B cell (primary cell): Measurements from ENCODE around the gene UBE2M. TPM values are rescaled to one million over a fixed set of nuclear protein-coding genes. Genes with fewer than 3 reads are reported as not detected.

Experiments used
- ATAC-seq: fragments of 200-7000 bp; cut with Tn5 transposase; one replicate; pipeline ENCODE4 v1.10.0; 2021; ENCODE audit warnings: low read depth, mild to moderate bottlenecking, moderate number of reproducible peaks, moderate library complexity
- CTCF ChIA-PET: fragments of 350-600 bp; sonication (Branson Sonifier 250); formaldehyde crosslinking; loops from one replicate; lab custom pipeline; 2021; ENCODE audit warnings: antibody characterized with exemption, inconsistent platforms; lab: Charles Lee
- POLR2A ChIA-PET: fragments of 350-600 bp; sonication (Branson Sonifier 250); formaldehyde crosslinking; loops from one replicate; lab custom pipeline; 2021; ENCODE audit warnings: antibody characterized with exemption; lab: Charles Lee
- DNase-seq: peaks from one replicate; pipeline ENCODE4 v3.0.0; 2013
- H2AFZ ChIP-seq: 2 replicates; pipeline ENCODE4 v1.6.1; 2012; ENCODE audit warnings: mild to moderate bottlenecking, low read depth, low read length; ENCODE audit not compliant: insufficient read depth, poor library complexity, severe bottlenecking
- H3K27ac ChIP-seq, 2 donors: 1 replicate in 1 of 2; 2 replicates in 1 of 2; pipeline ENCODE4 v1.5.1; 2012 to 2013; ENCODE audit warnings: low read length in 2 of 2, mild to moderate bottlenecking in 2 of 2, moderate library complexity in 1 of 2
- H3K27me3 ChIP-seq, 4 experiments: fragments of 200-600 bp in 1 of 4; sonication (generic) in 1 of 4; replicated peaks in 1 of 4; 1 replicate in 2 of 4; 2 replicates in 2 of 4; pipeline versions ENCODE4 v1.6.1 to v1.7.0; 2013 to 2016; ENCODE audit warnings: low read length in 3 of 4, mild to moderate bottlenecking in 2 of 4, mixed read lengths in 1 of 4, moderate library complexity in 1 of 4; ENCODE audit not compliant: insufficient read depth in 4 of 4, control insufficient read depth in 3 of 4; ENCODE audit errors: control extremely low read depth in 1 of 4
- H3K36me3 ChIP-seq, 2 experiments: replicated peaks in 1 of 2; 1 replicate in 1 of 2; 2 replicates in 1 of 2; pipeline versions ENCODE4 v1.6.1 to v1.7.1; 2013; ENCODE audit warnings: low read length in 1 of 2; ENCODE audit not compliant: insufficient read depth in 2 of 2, control insufficient read depth in 1 of 2; ENCODE audit errors: control extremely low read depth in 1 of 2, extremely low read depth in 1 of 2
- H3K4me1 ChIP-seq, 2 donors: fragments of 200-600 bp in 1 of 2; sonication (generic) in 1 of 2; 1 replicate in 1 of 2; 2 replicates in 1 of 2; pipeline versions ENCODE4 v1.5.1 to v1.6.1; 2013 to 2017; ENCODE audit warnings: low read length in 2 of 2; ENCODE audit not compliant: control insufficient read depth in 2 of 2, insufficient read depth in 2 of 2
- H3K4me2 ChIP-seq: replicated peaks from 2 replicates; pipeline ENCODE3; 2012; ENCODE audit warnings: mild to moderate bottlenecking, low read depth, low read length; ENCODE audit not compliant: poor library complexity, severe bottlenecking
- H3K4me3 ChIP-seq, 5 experiments: fragments of 200-600 bp in 1 of 5; sonication (generic) in 1 of 5; 1 replicate in 3 of 5; 2 replicates in 2 of 5; pipeline versions ENCODE4 v1.5.1 to v1.7.0; 2011 to 2016; ENCODE audit warnings: low read length in 4 of 5, mild to moderate bottlenecking in 4 of 5, low read depth in 2 of 5, control low read depth in 1 of 5, moderate library complexity in 1 of 5; ENCODE audit not compliant: insufficient read depth in 1 of 5; ENCODE audit errors: control extremely low read depth in 1 of 5, extremely low read depth in 1 of 5
- H3K79me2 ChIP-seq: fragments of 200-600 bp; sonication (generic); one replicate; pipeline ENCODE4 v1.6.0; 2016; ENCODE audit warnings: low read length; ENCODE audit not compliant: control insufficient read depth, insufficient read depth
- H3K9ac ChIP-seq: fragments of 200-600 bp; sonication (generic); 2 replicates; pipeline ENCODE4 v1.6.1; 2017; ENCODE audit warnings: mild to moderate bottlenecking, low read length, moderate library complexity
- H3K9me3 ChIP-seq, 3 donors: one replicate each; pipeline versions ENCODE4 v1.6.1 to v1.7.1; 2013; ENCODE audit warnings: low read length in 2 of 3; ENCODE audit not compliant: control insufficient read depth in 2 of 3, insufficient read depth in 1 of 3; ENCODE audit errors: control extremely low read depth in 1 of 3
- H4K20me1 ChIP-seq: 2 replicates; pipeline ENCODE4 v1.6.0; 2012; ENCODE audit warnings: mild to moderate bottlenecking, low read length; ENCODE audit not compliant: insufficient read depth, control insufficient read depth, poor library complexity, severe bottlenecking
- H3K27ac Mint-ChIP-seq: one replicate; pipeline ENCODE4 v1.8.0; 2021; ENCODE audit warnings: mixed read lengths
- H3K27me3 Mint-ChIP-seq: one replicate; pipeline ENCODE4 v1.8.0; 2021; ENCODE audit warnings: mixed read lengths
- H3K4me1 Mint-ChIP-seq: one replicate; pipeline ENCODE4 v1.8.0; 2021; ENCODE audit warnings: mixed read lengths
- H3K4me3 Mint-ChIP-seq: one replicate; pipeline ENCODE4 v1.8.0; 2021; ENCODE audit warnings: mixed read lengths
- H3K9me3 Mint-ChIP-seq: one replicate; pipeline ENCODE4 v1.8.0; 2022; ENCODE audit warnings: mixed read lengths; ENCODE audit not compliant: insufficient read depth
- CTCF ChIP-seq: fragments of 200-600 bp; IDR thresholded peaks from one replicate; pipeline ENCODE4 v1.8.0; 2022; ENCODE audit warnings: antibody characterized with exemption, mild to moderate bottlenecking
- EZH2 ChIP-seq: IDR thresholded peaks from 2 replicates; pipeline ENCODE4 v1.6.1; 2012; ENCODE audit warnings: borderline replicate concordance, low read depth, mild to moderate bottlenecking, moderate library complexity, low read length; ENCODE audit not compliant: insufficient read depth, poor library complexity, severe bottlenecking
- WGBS: methylation state at CpG from one replicate; pipeline ENCODE4 v1.1.5; 2013; ENCODE audit warnings: missing lambda C conversion rate; ENCODE audit not compliant: insufficient coverage; 5-methylcytosine and 5-hydroxymethylcytosine counted together
- intact Hi-C: fragments of 100-400 bp; cut with micrococcal nuclease; formaldehyde crosslinking; loops from one replicate; pipeline ENCODE4 v1.10.0; 2022
- polyA plus RNA-seq: library from polyadenylated mRNA; depleted of rRNA; stranded (reverse); fragments of >200 nt; gene quantifications from 2 replicates; pipeline ENCODE4 v1.2.3, GENCODE V29; 2012
- total RNA-seq, 2 donors: library from RNA; stranded (reverse); fragments of 120-200 nt in 1 of 2; gene quantifications; 1 replicate in 1 of 2; 2 replicates in 1 of 2; pipeline versions ENCODE4 v1.2.3 to v1.2.4, GENCODE V29; 2013 to 2022

The UBE2M gene
- total and polyA plus RNA-seq, 2 donors (not counting 1 experiment from before 2014, with no cell fraction given) = 62.5 to 66.1 TPM

DNA sequence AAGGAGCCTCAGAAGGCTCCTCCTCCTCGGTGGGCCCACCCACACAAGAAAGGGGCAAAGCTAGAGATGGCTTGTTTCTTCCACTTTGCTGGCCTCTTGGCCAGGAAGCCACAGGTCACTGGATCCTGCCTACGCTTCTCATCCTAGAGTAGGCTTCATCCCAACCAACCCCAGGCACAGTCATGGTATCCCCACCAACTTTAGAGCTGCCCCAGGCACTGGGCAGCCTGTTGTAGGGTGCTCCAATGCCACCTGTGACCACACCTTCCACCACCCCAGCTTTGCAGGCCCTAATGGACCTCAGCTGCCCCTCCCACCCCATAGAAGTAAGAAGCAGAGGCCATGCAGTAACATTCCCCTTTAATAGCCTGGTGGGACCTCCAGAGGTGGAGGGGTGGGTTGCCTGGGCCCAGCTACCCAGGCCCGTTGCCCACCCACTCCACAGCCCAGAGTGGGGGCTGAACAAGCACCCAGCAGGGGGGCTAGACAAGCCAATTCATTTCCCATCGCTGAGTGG is 3.0 kb downstream of the UBE2M start:
- H3K4me1 Mint-ChIP-seq = peaks cover 61% of the 10 kb centered on the region
- Histone ChIP-seq H3K4me2 (peak overlapping the region; percentile 76), H3K9me3 (no peaks in the 10 kb centered on the region), H3K79me2 (peaks cover 43% of the 10 kb centered on the region), H3K4me1 (peaks cover 32 to 48% of the 10 kb centered on the region in 2 donors), H4K20me1 (peaks cover 22% of the 10 kb centered on the region), H3K36me3 (peaks cover 6 to 37% of the 10 kb centered on the region in 2 experiments), H3K4me3 (peak overlapping the region; percentile 11 to 94 (median 76)), H3K27ac (peak overlapping the region; percentile 94 to 98), H2AFZ (peak overlapping the region; percentile 79), H3K27me3 (no peaks in the 10 kb centered on the region), H3K9ac (peak overlapping the region; percentile 83)
- CTCF ChIA-PET = interaction anchor here (0.6 to 3.3 kb wide), 5 partner anchors 9 to 36 kb away, joined by 3 to 20 read pairs (median 6); partner anchors contain the start of genes TRIM28 and ZBTB45
- POLR2A ChIA-PET = interaction anchor here (0.8 to 2.4 kb wide), 5 partner anchors 11 to 277 kb away, joined by 3 to 29 read pairs (median 13); partner anchors contain the start of genes MZF1, TRIM28, ZBTB45 and ZNF8
- TF ChIP-seq EZH2 = no peak
- TF ChIP-seq CTCF = no peak
- ATAC-seq (no peak), DNase-seq (no peak)
- peak overlapping the region; percentile 99 for H3K27ac Mint-ChIP-seq
- H3K27me3 Mint-ChIP-seq = no peaks in the 10 kb centered on the region
- intact Hi-C loops = loop anchor here (1.0 kb wide), 2 partner anchors 11 to 36 kb away; partner anchors contain the start of genes TRIM28 and ZBTB45
- H3K9me3 Mint-ChIP-seq = no peaks in the 10 kb centered on the region
- 25% methylated on average over 2 of the region's 4 CpGs for WGBS
- H3K4me3 Mint-ChIP-seq = peak overlapping the region; percentile 98
